Kidney epithelial cell (primary cell): ENCODE measurements around the gene KCNK6. TPM values are rescaled to one million over a fixed set of nuclear protein-coding genes. Genes with fewer than 3 reads are reported as not detected.

Experiments used
- DNase-seq: peaks from one replicate; pipeline ENCODE4 v3.0.0-alpha.2; 2010; ENCODE audit warnings: low read depth
- H3K27me3 ChIP-seq: 2 replicates; pipeline ENCODE4 v1.6.0; 2011; ENCODE audit warnings: low read length; ENCODE audit not compliant: control insufficient read depth, insufficient read depth
- H3K36me3 ChIP-seq: 2 replicates; pipeline ENCODE4 v1.5.1; 2011; ENCODE audit warnings: low read length; ENCODE audit not compliant: control insufficient read depth, insufficient read depth
- H3K4me3 ChIP-seq: 2 replicates; pipeline ENCODE4 v1.5.1; 2011; ENCODE audit warnings: low read depth, mild to moderate bottlenecking, control low read depth, low read length
- total RNA-seq: library from RNA; depleted of rRNA; stranded (reverse); fragments of >200 nt; gene quantifications from 2 replicates; pipeline ENCODE4 v1.2.3, GENCODE V29; 2015
- TF ChIP-seq, protein P1 (sequence below): IDR thresholded peaks from 2 replicates; pipeline ENCODE4 v1.5.1; 2011; ENCODE audit warnings: mild to moderate bottlenecking, moderate library complexity, low read length, control low read depth, inconsistent platforms; ENCODE audit not compliant: insufficient read depth, poor library complexity, severe bottlenecking

Gene KCNK6
- total RNA-seq, 1 donor from 2014 or later: 3.6 TPM

DNA sequence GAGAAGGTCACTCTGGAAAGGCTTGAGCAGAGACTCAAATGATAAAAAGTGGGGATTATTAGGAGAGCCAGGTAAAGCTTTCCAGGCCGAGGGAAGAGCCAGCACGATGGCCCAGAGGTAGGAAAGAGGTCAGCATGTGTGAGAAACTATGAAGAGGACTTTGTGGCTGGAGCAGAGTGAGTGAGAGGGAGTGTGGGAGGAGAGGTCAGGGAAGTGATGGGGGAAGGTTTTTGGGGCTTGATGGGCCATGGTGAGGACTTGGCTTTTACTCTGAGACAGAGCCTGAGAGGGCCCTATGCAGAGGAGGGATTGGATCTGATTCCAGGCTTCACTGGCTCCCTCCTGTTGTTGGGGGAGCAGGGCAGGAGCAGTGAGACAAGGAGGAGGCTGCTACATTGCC lies 21.3 kb downstream of the KCNK6 start:
- no peaks in the 10 kb centered on the region for H3K27me3 ChIP-seq
- H3K36me3 ChIP-seq: no peaks in the 10 kb centered on the region
- no peak for DNase-seq
- H3K4me3 ChIP-seq: no peak overlapping the region
- TF ChIP-seq, protein P1, sequence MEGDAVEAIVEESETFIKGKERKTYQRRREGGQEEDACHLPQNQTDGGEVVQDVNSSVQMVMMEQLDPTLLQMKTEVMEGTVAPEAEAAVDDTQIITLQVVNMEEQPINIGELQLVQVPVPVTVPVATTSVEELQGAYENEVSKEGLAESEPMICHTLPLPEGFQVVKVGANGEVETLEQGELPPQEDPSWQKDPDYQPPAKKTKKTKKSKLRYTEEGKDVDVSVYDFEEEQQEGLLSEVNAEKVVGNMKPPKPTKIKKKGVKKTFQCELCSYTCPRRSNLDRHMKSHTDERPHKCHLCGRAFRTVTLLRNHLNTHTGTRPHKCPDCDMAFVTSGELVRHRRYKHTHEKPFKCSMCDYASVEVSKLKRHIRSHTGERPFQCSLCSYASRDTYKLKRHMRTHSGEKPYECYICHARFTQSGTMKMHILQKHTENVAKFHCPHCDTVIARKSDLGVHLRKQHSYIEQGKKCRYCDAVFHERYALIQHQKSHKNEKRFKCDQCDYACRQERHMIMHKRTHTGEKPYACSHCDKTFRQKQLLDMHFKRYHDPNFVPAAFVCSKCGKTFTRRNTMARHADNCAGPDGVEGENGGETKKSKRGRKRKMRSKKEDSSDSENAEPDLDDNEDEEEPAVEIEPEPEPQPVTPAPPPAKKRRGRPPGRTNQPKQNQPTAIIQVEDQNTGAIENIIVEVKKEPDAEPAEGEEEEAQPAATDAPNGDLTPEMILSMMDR: no peak

DNA sequence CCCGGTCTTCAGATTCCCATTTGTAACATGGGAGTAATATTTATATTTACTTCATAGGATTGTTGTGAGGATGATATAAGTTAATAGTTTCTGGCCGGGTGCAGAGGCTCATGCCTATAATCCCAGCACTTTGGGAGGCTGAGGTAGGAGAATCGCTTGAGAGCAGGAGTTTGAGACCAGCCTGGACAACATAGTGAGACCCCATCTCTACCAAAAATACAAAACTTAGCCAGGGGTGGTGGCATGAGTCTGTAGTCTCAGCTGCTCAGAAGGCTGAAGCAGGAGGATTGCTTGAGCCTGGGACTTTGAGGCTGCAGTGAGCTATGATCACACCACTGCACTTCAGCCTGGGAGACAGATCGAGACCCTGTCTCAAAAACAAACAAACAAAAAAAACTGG lies 27.2 kb downstream of the KCNK6 start:
- no peak for DNase-seq

DNA sequence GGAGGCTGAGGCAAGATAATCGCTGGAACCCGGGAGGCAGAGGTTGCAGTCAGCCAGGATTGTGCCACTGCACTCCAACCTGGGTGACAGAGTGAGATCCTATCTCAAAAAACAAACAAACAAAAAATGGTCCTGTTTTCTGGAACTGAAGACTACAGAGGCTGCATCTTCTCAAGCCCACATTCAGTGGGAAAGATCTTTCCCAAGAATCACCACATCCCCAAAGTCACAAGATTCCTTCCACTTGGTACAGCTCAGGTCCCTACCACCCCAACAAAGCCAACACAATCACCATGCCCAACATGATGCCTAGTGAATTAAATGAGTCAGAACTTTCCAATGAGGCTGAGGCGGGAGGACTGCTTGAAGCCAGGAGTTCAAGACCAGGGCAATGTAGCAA lies 31.2 kb downstream of the KCNK6 start:
- Histone ChIP-seq H3K36me3 (no peaks in the 10 kb centered on the region), H3K27me3 (peaks cover 6% of the 10 kb centered on the region), H3K4me3 (no peak overlapping the region)
- DNase-seq: no peak
- TF ChIP-seq, protein P1: no peak

More for the DNA sequence above, 27.2 kb downstream of the KCNK6 start:
- Histone ChIP-seq H3K4me3 (no peak overlapping the region), H3K36me3 (no peaks in the 10 kb centered on the region), H3K27me3 (no peaks in the 10 kb centered on the region)
- TF ChIP-seq, protein P1: no peak

DNA sequence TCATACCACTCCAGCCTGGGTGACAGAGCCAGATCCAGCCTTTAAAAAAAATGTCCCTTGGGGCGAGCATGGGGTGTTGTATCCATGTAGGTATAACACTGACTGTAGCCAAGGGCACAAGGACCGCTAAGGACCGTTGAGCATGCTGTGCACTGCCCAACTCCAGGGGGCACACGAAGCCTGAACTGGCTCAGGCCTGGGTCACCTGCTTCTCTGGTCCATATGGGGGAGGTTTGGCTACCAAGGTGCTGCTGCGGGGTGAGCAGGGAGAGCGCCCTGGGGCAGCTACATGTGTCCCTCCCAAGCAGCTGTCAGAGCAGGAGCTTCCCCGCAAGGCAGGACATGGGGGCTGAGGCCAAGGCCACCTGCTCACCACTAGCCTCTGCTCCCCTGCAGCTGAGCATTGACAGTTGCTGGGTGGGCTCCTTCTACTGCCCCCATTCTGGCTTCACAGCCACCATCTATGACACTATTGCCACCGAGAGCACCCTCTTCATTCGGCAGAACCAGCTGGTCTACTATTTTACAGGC lies 32.3 kb downstream of the KCNK6 start:
- no peak overlapping the region for H3K4me3 ChIP-seq
- TF ChIP-seq, protein P1: no peak
- peaks cover 15% of the 10 kb centered on the region for H3K27me3 ChIP-seq
- no peak for DNase-seq
- no peaks in the 10 kb centered on the region for H3K36me3 ChIP-seq

DNA sequence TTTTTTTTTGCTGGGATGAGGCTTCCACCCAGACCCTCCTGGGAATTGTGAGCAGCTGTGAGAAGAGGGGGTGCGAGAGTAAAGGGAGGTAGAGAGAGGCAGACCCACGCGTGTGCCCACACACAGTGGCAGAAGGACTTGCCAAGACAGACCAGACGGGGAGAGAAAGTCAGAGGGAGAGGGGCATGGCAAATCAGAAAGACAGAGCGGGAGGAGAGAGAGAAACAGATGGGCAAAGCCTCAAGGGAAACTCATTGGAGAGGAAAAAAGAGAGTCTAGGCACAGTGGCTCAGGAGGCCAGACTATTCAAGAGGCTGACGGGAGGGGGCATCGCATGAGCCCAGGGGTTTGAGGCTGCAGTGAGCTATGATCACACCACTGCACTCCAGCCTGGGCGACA lies 33.0 kb downstream of the KCNK6 start:
- no peaks in the 10 kb centered on the region for H3K36me3 ChIP-seq
- no peak overlapping the region for H3K4me3 ChIP-seq
- TF ChIP-seq, protein P1: no peak
- peaks cover 16% of the 10 kb centered on the region for H3K27me3 ChIP-seq
- DNase-seq: no peak
